Activated T-cell treated with anti-CD3 and anti-CD28 coated beads, Interleukin-2, amount 50 U/mL, for 48 hours (primary cell): Measurements from ENCODE around the gene CORIN.
"Not testable (repeated sequence)": the region's sequence is repeated elsewhere in the genome, so short reads cannot be mapped to it uniquely, and the experiment has no call there.

Experiments
- DNase-seq, 2 experiments: peaks; one replicate each; pipeline ENCODE4 v3.0.0-alpha.2; 2020

Gene CORIN

DNA sequence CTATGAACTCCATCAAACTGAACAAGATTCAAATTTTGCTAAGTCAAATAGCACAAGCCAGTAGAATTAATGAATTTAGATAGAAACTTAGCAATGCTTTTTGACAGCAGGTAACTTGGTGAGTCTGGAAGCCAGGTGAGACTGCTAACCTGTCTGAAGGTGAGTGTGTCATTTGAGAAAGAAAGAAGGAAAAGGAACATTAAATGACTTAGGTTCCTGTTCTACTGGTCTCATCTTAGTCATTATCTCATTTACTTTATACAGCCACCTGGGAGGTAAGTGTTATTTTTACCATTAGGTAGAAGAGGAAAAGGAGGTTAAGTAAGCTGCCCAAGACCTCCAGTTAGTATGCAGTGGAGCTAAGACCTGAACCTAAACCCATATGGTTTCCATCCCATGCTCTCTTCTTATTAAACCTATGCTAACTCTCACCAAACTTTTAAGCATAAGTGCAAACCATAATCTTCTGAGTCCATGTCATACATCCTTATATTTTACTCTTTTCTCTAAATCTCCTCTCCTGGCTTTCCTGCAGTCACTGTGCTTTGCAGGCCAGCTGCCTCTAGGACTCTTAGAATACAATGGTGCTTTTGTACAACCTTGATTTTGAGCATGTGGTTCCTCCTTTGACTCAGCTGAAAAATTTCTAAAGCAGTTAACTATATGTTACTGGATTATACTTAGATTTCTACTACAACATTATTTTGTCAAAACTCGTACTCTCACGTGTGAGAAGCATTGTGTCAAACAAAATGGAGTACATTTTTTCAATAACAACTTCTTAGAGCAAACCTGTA is 284.3 kb downstream of the CORIN start:
- DNase-seq, result no peak

DNA sequence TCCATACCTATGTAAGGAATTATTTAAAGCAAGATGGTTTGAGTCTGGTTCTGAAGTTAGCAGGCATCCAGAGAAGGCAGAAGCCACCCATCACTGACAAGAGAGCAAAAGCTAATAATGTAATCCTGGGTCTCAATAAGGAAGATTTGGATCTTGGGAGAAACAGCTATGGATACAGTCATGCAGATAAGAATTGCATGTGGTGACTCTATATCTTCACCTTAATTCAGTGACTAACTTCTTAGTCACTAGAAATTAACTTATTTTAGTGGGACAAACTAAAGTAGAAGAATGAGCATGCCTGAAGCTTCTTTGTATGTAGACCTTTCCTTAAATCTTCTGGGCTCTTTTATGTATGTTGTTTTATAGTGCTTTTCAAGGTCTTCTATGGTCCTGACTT is 286.2 kb downstream of the CORIN start:
- DNase-seq, result no peak

GRCh38 chr4:47550899-47551548 is 286.8 kb downstream of the CORIN start:
- no peak for DNase-seq

- DNase-seq, result not testable (repeated sequence)
Measured at GRCh38 chr4:47550357-47550756, 287.5 kb downstream of the CORIN start.
